Left lung (tissue), 10 donors: Measurements from ENCODE around the gene DKK3. TPM values are rescaled to one million over a fixed set of nuclear protein-coding genes. Genes with fewer than 3 reads are reported as not detected.

Experiments used
- ATAC-seq: fragments of 200-7000 bp; cut with Tn5 transposase; one replicate; pipeline ENCODE4 v1.9.1; 2020; ENCODE audit warnings: moderate library complexity
- DNase-seq, 4 donors: peaks; one replicate each; pipeline ENCODE4 v3.0.0-alpha.2; 2013 to 2020
- H3K27ac ChIP-seq, 2 donors: fragments of 200-600 bp; sonication (generic) in 1 of 2; one replicate each; pipeline versions ENCODE4 v1.5.0 to v1.8.0; 2020 to 2021
- H3K27me3 ChIP-seq, 2 donors: fragments of 200-600 bp; sonication (generic) in 1 of 2; one replicate each; pipeline versions ENCODE4 v1.5.0 to v1.8.0; 2020 to 2021
- H3K36me3 ChIP-seq, 2 donors: fragments of 200-600 bp; sonication (generic) in 1 of 2; one replicate each; pipeline versions ENCODE4 v1.5.0 to v1.8.0; 2020 to 2021
- H3K4me1 ChIP-seq, 2 donors: fragments of 200-600 bp; one replicate each; pipeline ENCODE4 v1.8.0; 2021
- H3K4me3 ChIP-seq, 2 donors: fragments of 200-600 bp; sonication (generic) in 1 of 2; one replicate each; pipeline versions ENCODE4 v1.5.0 to v1.8.0; 2020 to 2021; ENCODE audit warnings: mild to moderate bottlenecking in 1 of 2
- H3K9me3 ChIP-seq, 2 donors: fragments of 200-600 bp; sonication (generic) in 1 of 2; one replicate each; pipeline versions ENCODE4 v1.5.0 to v1.8.0; 2020 to 2021
- intact Hi-C, 2 donors: fragments of 100-400 bp; cut with DNase I; formaldehyde crosslinking; loops; one replicate each; pipeline versions ENCODE4 v1.11.2 to v1.14.2; 2022
- polyA plus RNA-seq, 6 donors: library from polyadenylated mRNA; unstranded; fragments of 120-200 nt; gene quantifications; one replicate each; pipeline ENCODE4 v1.2.1, GENCODE V29; 2013; ENCODE audit not compliant: insufficient read length in 6 of 6
- total RNA-seq, 2 donors: library from RNA; stranded (reverse); fragmentation: NEBNext Ultra II Directional; extraction: Animal tissue kit (Norgen Biotek cat#: 25700); gene quantifications; one replicate each; pipeline ENCODE4 v1.2.1, GENCODE V29; 2021
- TF ChIP-seq, protein P1 (sequence below), 2 donors: fragments of 200-600 bp; sonication (generic) in 1 of 2; IDR thresholded peaks; one replicate each; pipeline versions ENCODE4 v1.5.0 to v1.8.0; 2021; ENCODE audit warnings: antibody characterized with exemption in 2 of 2
- donor health status: DM: no; HTN: yes; CAD: no.
- donor health status: DM: no; HTN: no; CAD: no.

Gene DKK3
- total and polyA plus RNA-seq, 8 donors, result 122 to 198 (median 167) TPM

DNA sequence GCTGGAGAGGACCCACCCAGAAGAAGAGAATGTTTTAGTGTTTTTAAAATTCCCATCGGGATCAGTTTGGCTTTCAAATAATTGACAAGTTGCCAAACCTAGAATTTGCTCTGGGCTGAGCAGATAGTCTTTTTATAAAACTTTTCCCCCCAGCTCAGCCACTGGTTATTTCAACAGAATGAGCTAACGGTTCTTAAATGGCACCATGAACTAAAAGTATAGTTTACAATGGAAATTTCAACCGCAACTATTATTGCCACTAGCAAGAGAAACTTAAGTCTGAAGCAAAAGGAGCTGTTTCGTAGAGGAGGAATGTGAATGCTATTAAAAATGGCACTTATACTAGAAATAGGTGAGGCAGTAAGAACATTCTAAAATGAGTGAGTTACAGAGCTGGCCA is 3.4 kb downstream of the DKK3 start:
- H3K36me3 ChIP-seq, result no peaks in the 10 kb centered on the region
- TF ChIP-seq, protein P1, sequence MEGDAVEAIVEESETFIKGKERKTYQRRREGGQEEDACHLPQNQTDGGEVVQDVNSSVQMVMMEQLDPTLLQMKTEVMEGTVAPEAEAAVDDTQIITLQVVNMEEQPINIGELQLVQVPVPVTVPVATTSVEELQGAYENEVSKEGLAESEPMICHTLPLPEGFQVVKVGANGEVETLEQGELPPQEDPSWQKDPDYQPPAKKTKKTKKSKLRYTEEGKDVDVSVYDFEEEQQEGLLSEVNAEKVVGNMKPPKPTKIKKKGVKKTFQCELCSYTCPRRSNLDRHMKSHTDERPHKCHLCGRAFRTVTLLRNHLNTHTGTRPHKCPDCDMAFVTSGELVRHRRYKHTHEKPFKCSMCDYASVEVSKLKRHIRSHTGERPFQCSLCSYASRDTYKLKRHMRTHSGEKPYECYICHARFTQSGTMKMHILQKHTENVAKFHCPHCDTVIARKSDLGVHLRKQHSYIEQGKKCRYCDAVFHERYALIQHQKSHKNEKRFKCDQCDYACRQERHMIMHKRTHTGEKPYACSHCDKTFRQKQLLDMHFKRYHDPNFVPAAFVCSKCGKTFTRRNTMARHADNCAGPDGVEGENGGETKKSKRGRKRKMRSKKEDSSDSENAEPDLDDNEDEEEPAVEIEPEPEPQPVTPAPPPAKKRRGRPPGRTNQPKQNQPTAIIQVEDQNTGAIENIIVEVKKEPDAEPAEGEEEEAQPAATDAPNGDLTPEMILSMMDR (IDR thresholded peaks at IDR 0.05), result no peak
- intact Hi-C loops, result no loop called here
- no peak for DNase-seq
- H3K9me3 ChIP-seq, result no peaks in the 10 kb centered on the region
- ATAC-seq, result no peak
- H3K27ac ChIP-seq, result no peak overlapping the region
- peaks cover 0 to 3% of the 10 kb centered on the region in 2 donors for H3K4me1 ChIP-seq
- H3K27me3 ChIP-seq, result peaks cover 7 to 52% of the 10 kb centered on the region in 2 donors
- H3K4me3 ChIP-seq, result no peak overlapping the region

DNA sequence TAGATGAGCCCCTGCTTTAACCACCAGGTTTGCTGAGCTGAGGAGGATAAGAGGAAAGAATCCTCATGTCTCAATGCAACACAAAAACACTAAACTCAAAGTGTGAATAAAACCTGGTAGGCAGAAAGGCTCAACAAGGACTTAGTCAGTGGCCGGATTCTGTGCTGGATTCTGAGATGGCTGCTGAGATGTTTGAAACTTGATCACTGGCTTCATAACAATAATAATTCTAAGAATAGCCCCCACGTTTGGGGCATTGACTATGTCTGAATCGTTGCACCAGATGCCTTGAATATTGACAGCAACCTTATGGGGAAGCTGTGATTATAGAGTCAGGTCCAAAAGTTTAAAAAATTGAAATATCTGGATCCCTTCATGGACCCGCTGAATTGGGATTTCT is 4.6 kb downstream of the DKK3 start:
- H3K36me3 ChIP-seq, result no peaks in the 10 kb centered on the region
- H3K4me1 ChIP-seq, result peaks cover 0 to 2% of the 10 kb centered on the region in 2 donors
- H3K9me3 ChIP-seq, result no peaks in the 10 kb centered on the region
- intact Hi-C loops, result no loop called here
- DNase-seq (no peak), ATAC-seq (no peak)
- TF ChIP-seq, protein P1 (IDR thresholded peaks at IDR 0.05), result no peak
- peaks cover 7 to 40% of the 10 kb centered on the region in 2 donors for H3K27me3 ChIP-seq
- H3K27ac ChIP-seq, result no peak overlapping the region
- H3K4me3 ChIP-seq, result no peak overlapping the region

DNA sequence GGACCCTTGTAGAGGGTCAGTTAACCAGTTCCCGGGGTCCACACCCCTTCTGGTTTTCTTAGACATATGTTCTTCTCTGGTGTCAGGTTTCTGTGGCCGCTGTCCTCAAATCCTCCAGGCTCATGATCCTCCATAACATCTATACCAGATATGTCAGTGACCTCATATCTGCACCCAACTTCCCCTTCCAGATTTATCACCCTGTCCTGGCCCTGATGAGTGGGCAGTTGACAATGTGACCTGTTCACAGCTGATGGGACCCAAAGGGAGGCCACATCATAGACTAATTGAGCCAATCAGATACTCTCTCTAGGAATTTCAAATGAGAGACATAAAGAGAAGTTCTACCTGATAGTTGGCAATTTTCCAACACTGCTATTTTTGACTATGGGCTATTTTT is 5.1 kb downstream of the DKK3 start:
- ATAC-seq (no peak), DNase-seq (no peak)
- no peaks in the 10 kb centered on the region for H3K36me3 ChIP-seq
- H3K4me3 ChIP-seq, result no peak overlapping the region
- intact Hi-C loops, result no loop called here
- H3K27ac ChIP-seq, result no peak overlapping the region
- H3K27me3 ChIP-seq, result peaks cover 7 to 35% of the 10 kb centered on the region in 2 donors
- no peaks in the 10 kb centered on the region for H3K9me3 ChIP-seq
- no peaks in the 10 kb centered on the region for H3K4me1 ChIP-seq
- TF ChIP-seq, protein P1 (IDR thresholded peaks at IDR 0.05), result no peak

DNA sequence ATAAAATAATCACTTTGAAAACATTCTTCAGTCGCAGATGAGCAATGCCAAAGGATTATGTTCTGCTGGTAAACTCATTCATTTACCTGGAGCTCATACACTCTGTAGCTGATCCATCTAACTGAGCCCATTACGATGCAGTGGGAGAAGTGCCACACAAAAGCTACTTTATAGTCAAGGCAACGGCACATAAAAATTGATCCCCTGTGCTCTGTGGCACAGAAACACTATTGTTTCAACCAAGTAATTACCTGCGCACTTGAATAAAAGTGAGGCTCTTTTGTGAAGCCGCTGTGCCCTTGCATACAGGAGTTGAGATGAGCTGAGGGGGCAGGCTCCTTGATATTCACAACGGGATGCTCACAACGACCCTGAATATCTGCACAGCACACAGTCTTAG is 7.2 kb downstream of the DKK3 start:
- peaks cover 0 to 2% of the 10 kb centered on the region in 2 donors for H3K4me1 ChIP-seq
- H3K9me3 ChIP-seq, result no peaks in the 10 kb centered on the region
- intact Hi-C loops, result no loop called here
- DNase-seq (no peak), ATAC-seq (no peak)
- no peak overlapping the region for H3K4me3 ChIP-seq
- TF ChIP-seq, protein P1 (IDR thresholded peaks at IDR 0.05), result no peak
- H3K27me3 ChIP-seq, result peaks cover 0 to 14% of the 10 kb centered on the region in 2 donors
- no peaks in the 10 kb centered on the region for H3K36me3 ChIP-seq
- H3K27ac ChIP-seq, result no peak overlapping the region

DNA sequence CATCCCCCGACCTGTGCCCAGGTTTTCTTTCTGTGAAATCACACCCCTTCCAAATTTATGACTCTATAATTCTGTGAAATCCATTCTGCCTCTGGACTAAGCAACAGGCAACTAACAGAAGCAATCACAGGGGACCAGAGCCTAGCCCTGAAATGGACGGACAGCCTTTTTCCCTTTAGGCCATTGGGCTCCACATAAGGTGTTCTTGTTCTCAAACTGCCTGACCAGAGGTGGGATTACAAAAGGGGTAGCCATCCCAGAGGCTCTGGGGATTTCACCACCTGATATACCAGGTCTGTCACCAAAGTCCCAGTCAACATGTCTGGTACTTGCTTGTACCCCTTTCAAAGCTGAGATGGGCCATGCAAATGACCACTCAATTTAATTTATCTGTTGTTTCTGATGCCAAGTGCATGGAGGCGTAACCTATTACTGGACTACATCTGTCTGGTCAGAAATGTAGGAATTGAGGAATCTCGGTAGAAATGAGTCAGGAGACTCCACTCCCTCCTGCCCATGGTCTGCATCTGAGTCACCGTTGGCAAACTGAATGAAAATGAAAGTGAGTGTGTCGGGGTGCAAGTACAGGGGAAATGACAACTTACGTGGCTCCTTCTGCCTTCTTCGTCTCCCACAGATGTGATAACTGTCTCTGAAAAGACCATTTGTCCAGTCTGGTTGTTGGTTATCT is 10.2 kb downstream of the DKK3 start:
- no peak for DNase-seq
- TF ChIP-seq, protein P1 (IDR thresholded peaks at IDR 0.05), result no peak
- Histone ChIP-seq H3K4me1 (peaks cover 0 to 2% of the 10 kb centered on the region in 2 donors), H3K27ac (no peak overlapping the region), H3K27me3 (no peaks in the 10 kb centered on the region), H3K36me3 (no peaks in the 10 kb centered on the region), H3K4me3 (no peak overlapping the region), H3K9me3 (no peaks in the 10 kb centered on the region)
- ATAC-seq, result peak; percentile 59
- intact Hi-C loops, result no loop called here
